ENCODE measurements around the gene TNFAIP8. TPM values are rescaled to one million over a fixed set of nuclear protein-coding genes. Genes with fewer than 3 reads are reported as not detected.

The TNFAIP8 gene
- total and polyA plus RNA-seq, 2 of the 13 experiments (the other 11 are each of a cell fraction or from before 2014, with no cell fraction given), result 6.4 to 11.2 TPM

DNA sequence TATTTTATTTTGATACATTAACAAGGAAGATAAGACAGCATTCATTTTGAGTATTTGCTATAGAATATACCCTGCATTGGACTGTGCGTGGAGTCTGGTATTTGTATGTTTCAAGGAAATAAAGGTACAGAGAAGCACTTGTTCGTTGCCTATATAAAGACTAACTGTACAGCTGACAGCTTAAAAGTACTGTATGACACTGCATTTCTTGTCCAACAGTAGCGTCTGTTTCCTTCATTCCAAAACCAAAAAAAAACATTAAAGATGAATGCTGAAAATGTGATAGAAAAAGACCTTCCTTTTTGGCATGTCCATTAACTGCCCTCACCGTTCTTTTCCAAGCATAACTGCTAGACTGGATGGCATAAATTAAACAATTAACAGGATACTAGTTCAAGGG is 15.3 kb downstream of the TNFAIP8 start (continued):
- TF ChIP-seq, protein P1, sequence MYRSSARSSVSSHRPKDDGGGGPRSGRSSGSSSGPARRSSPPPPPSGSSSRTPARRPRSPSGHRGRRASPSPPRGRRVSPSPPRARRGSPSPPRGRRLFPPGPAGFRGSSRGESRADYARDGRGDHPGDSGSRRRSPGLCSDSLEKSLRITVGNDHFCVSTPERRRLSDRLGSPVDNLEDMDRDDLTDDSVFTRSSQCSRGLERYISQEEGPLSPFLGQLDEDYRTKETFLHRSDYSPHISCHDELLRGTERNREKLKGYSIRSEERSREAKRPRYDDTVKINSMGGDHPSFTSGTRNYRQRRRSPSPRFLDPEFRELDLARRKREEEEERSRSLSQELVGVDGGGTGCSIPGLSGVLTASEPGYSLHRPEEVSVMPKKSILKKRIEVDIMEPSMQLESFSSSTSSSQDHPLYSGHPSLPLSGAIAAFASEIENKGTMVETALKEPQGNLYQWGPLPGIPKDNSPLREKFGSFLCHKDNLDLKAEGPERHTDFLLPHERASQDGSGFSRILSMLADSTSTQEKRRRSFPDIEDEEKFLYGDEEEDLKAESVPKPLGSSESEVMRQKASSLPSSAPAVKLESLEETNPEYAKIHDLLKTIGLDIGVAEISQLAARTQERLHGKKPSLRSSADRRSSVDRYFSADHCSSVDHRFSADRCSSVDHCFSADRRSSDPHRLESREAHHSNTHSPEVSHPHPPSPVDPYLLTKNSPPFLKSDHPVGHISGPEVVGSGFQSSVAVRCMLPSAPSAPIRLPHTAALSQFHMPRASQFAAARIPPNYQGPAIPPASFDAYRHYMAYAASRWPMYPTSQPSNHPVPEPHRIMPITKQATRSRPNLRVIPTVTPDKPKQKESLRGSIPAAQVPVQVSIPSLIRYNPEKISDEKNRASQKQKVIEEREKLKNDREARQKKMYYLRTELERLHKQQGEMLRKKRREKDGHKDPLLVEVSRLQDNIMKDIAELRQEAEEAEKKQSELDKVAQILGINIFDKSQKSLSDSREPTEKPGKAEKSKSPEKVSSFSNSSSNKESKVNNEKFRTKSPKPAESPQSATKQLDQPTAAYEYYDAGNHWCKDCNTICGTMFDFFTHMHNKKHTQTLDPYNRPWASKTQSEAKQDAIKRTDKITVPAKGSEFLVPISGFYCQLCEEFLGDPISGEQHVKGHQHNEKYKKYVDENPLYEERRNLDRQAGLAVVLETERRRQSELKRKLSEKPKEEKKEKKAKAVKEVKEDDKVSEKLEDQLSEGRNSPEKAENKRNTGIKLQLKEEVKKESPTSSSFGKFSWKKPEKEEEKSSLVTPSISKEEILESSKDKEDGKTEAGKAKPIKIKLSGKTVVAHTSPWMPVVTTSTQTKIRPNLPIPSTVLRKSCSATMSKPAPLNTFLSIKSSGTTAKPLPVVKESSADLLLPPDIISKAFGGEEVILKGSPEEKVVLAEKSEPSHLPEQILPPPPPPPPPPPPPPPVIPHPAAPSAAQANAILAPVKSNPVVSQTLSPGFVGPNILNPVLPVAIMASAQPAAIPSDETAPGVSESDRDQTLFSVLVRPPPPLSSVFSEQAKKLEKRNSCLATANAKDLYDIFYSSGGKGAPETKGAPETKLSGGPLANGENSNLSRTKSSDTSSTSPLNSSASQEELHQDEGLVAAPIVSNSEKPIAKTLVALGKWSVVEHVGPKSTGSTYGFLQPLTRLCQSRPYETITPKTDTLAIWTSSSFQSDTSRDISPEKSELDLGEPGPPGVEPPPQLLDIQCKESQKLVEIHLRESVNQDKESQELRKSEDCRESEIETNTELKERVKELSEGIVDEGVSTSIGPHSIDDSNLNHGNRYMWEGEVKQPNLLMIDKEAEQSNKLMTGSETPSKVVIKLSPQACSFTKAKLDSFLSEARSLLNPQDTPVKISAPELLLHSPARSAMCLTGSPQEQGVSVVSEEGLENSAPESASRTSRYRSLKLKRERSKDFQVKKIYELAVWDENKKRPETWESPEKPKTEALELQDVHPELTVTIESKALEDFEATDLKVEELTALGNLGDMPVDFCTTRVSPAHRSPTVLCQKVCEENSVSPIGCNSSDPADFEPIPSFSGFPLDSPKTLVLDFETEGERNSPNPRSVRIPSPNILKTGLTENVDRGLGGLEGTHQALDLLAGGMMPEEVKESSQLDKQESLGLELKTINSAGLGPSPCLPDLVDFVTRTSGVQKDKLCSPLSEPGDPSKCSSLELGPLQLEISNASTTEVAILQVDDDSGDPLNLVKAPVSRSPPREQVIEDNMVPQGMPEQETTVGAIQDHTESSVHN (CRISPR knock-in tag; IDR thresholded peaks at IDR 0.05), result no peak
- TF ChIP-seq ELF1 (CRISPR knock-in tag; IDR thresholded peaks at IDR 0.05), result no peak

- POLR2A ChIA-PET, result no interaction called here
- Histone ChIP-seq H3K4me1 (ENCODE audit: insufficient read depth, low read length) (no peaks in the 10 kb centered on the region), H3K9ac (ENCODE audit: insufficient read depth, low read depth, low read length) (no peak overlapping the region), H3K27me3 (ENCODE audit: control insufficient read depth in 1 of 2, insufficient read depth in 2 of 2, low read length in 2 of 2) (no peaks in the 10 kb centered on the region), H3K36me3 (replicated peaks in 1 of 2; ENCODE audit: control insufficient read depth in 1 of 2, insufficient read depth in 2 of 2, low read length in 2 of 2) (no peaks in the 10 kb centered on the region), H3K79me2 (ENCODE audit: insufficient read depth, low read length) (no peaks in the 10 kb centered on the region), H3K4me3 (replicated peaks in 1 of 3; ENCODE audit: insufficient read depth in 1 of 3, low read depth in 2 of 3, low read length in 3 of 3) (no peak overlapping the region), H3K27ac (ENCODE audit: extremely low read length, insufficient read depth, low read length) (no peak overlapping the region), H2AFZ (ENCODE audit: low read length) (no peak overlapping the region), H3K9me3 (ENCODE audit: low read length) (no peaks in the 10 kb centered on the region), H4K20me1 (ENCODE audit: insufficient read depth, low read length) (no peaks in the 10 kb centered on the region), H3K4me2 (ENCODE audit: low read depth, low read length) (no peak overlapping the region)
- in situ Hi-C loops (cut with HindIII; ENCODE audit: extremely low pct_ligation_motif_present, low pct_unique_long_range_greater_than_20kb), result no loop called here
- no peak for ATAC-seq
- no TSS peak for BruUV-seq (replicated peaks)
- WGBS (ENCODE audit: low lambda C conversion rate), result 98% methylated on average over 4 of the region's 4 CpGs
- CTCF ChIA-PET (ENCODE audit: low intra/inter-chr PET ratio, low total read pairs), result no interaction called here
- intact Hi-C loops (cut with micrococcal nuclease; ENCODE audit: unreplicated experiment), result no loop called here
- no peak for DNase-seq (ENCODE audit: low spot score)
- no peak for FAIRE-seq
- TF ChIP-seq SPEN (CRISPR knock-in tag; IDR thresholded peaks at IDR 0.05; ENCODE audit: low read depth) (no peak), SMYD3 (CRISPR knock-in tag; IDR thresholded peaks at IDR 0.05) (no peak), GTF3A (CRISPR knock-in tag; conservative IDR thresholded peaks at IDR 0.05) (no peak), KDM5B (CRISPR knock-in tag; IDR thresholded peaks at IDR 0.05; ENCODE audit: borderline replicate concordance) (no peak), ADNP (CRISPR knock-in tag; IDR thresholded peaks at IDR 0.05) (no peak), HDAC2 (CRISPR knock-in tag; IDR thresholded peaks at IDR 0.05) (no peak), RCOR2 (CRISPR knock-in tag; IDR thresholded peaks at IDR 0.05) (no peak), ZNF564 (CRISPR knock-in tag; IDR thresholded peaks at IDR 0.05) (no peak), ZSCAN12 (CRISPR knock-in tag; IDR thresholded peaks at IDR 0.05) (no peak)
- TF ChIP-seq, protein P2, sequence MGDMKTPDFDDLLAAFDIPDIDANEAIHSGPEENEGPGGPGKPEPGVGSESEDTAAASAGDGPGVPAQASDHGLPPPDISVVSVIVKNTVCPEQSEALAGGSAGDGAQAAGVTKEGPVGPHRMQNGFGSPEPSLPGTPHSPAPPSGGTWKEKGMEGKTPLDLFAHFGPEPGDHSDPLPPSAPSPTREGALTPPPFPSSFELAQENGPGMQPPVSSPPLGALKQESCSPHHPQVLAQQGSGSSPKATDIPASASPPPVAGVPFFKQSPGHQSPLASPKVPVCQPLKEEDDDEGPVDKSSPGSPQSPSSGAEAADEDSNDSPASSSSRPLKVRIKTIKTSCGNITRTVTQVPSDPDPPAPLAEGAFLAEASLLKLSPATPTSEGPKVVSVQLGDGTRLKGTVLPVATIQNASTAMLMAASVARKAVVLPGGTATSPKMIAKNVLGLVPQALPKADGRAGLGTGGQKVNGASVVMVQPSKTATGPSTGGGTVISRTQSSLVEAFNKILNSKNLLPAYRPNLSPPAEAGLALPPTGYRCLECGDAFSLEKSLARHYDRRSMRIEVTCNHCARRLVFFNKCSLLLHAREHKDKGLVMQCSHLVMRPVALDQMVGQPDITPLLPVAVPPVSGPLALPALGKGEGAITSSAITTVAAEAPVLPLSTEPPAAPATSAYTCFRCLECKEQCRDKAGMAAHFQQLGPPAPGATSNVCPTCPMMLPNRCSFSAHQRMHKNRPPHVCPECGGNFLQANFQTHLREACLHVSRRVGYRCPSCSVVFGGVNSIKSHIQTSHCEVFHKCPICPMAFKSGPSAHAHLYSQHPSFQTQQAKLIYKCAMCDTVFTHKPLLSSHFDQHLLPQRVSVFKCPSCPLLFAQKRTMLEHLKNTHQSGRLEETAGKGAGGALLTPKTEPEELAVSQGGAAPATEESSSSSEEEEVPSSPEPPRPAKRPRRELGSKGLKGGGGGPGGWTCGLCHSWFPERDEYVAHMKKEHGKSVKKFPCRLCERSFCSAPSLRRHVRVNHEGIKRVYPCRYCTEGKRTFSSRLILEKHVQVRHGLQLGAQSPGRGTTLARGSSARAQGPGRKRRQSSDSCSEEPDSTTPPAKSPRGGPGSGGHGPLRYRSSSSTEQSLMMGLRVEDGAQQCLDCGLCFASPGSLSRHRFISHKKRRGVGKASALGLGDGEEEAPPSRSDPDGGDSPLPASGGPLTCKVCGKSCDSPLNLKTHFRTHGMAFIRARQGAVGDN (CRISPR knock-in tag; IDR thresholded peaks at IDR 0.05), result no peak
These were observed 17.6 kb downstream of the TNFAIP8 start for GRCh38 chr5:119373449-119373858.

Data from HepG2 (cell line).